CD4-positive, CD25-positive, alpha-beta regulatory T cell (primary cell): Measurements from ENCODE around the gene PPP1CA. TPM values are rescaled to one million over a fixed set of nuclear protein-coding genes. Genes with fewer than 3 reads are reported as not detected.

Experiments
- ATAC-seq, 2 donors: fragments of 150-1000 bp; cut with Tn5 transposase; one replicate each; pipeline ENCODE4 v1.10.0; 2021; ENCODE audit warnings: low read depth in 2 of 2, moderate number of reproducible peaks in 2 of 2, moderate library complexity in 1 of 2
- DNase-seq, 3 donors: peaks; one replicate each; pipeline versions ENCODE4 v3.0.0 to v3.0.0-alpha.2; 2012 to 2022; ENCODE audit warnings: mixed read lengths in 1 of 3
- H3K27ac ChIP-seq: one replicate; pipeline ENCODE4 v1.7.0; 2013; ENCODE audit warnings: mild to moderate bottlenecking, low read length; ENCODE audit not compliant: insufficient read depth, poor library complexity, severe bottlenecking
- H3K27me3 ChIP-seq: one replicate; pipeline ENCODE4 v1.7.0; 2013; ENCODE audit warnings: low read length; ENCODE audit not compliant: control insufficient read depth, insufficient read depth
- H3K36me3 ChIP-seq: one replicate; pipeline ENCODE4 v1.7.0; 2013; ENCODE audit warnings: mild to moderate bottlenecking, low read length, moderate library complexity; ENCODE audit not compliant: control insufficient read depth, insufficient read depth
- H3K4me1 ChIP-seq: 2 replicates; pipeline ENCODE4 v1.7.0; 2013; ENCODE audit warnings: mild to moderate bottlenecking, low read length; ENCODE audit not compliant: insufficient read depth, control insufficient read depth, poor library complexity, severe bottlenecking
- H3K4me3 ChIP-seq: one replicate; pipeline ENCODE4 v1.7.0; 2013; ENCODE audit warnings: low read depth, mild to moderate bottlenecking, low read length, moderate library complexity
- H3K9me3 ChIP-seq, 2 experiments: 1 replicate in 1 of 2; 2 replicates in 1 of 2; pipeline ENCODE4 v1.7.0; 2013; ENCODE audit warnings: low read length in 2 of 2, mild to moderate bottlenecking in 1 of 2, moderate library complexity in 1 of 2; ENCODE audit not compliant: control insufficient read depth in 2 of 2
- H3K27ac Mint-ChIP-seq, 3 donors: one replicate each; pipeline ENCODE4 v1.8.0; 2020 to 2022; ENCODE audit warnings: mild to moderate bottlenecking in 3 of 3, mixed read lengths in 3 of 3, moderate library complexity in 2 of 3
- H3K27me3 Mint-ChIP-seq: one replicate; pipeline ENCODE4 v1.8.0; 2022; ENCODE audit warnings: mild to moderate bottlenecking, mixed read lengths
- H3K36me3 Mint-ChIP-seq: one replicate; pipeline ENCODE4 v1.8.0; 2020; ENCODE audit warnings: mixed read lengths
- H3K4me1 Mint-ChIP-seq, 4 donors: one replicate each; pipeline ENCODE4 v1.8.0; 2020 to 2022; ENCODE audit warnings: mixed read lengths in 4 of 4, mild to moderate bottlenecking in 1 of 4
- H3K4me3 Mint-ChIP-seq, 4 donors: one replicate each; pipeline ENCODE4 v1.8.0; 2020 to 2022; ENCODE audit warnings: mild to moderate bottlenecking in 4 of 4, mixed read lengths in 4 of 4, moderate library complexity in 3 of 4
- H3K9me3 Mint-ChIP-seq, 7 donors: one replicate each; pipeline ENCODE4 v1.8.0; 2020 to 2022; ENCODE audit warnings: mixed read lengths in 7 of 7, mild to moderate bottlenecking in 3 of 7, moderate library complexity in 2 of 7
- polyA plus RNA-seq, 4 donors: library from polyadenylated mRNA; unstranded; fragments of 300-500 nt; fragmentation: Illumina TruSeq; gene quantifications; one replicate each; pipeline ENCODE4 v1.2.3, GENCODE V29; 2021
- total RNA-seq: library from RNA; stranded (reverse); gene quantifications from one replicate; pipeline ENCODE4 v1.2.3, GENCODE V29; 2022

PPP1CA gene
- total and polyA plus RNA-seq, 5 donors from 2014 or later, result 160 to 762 (median 557) TPM

DNA sequence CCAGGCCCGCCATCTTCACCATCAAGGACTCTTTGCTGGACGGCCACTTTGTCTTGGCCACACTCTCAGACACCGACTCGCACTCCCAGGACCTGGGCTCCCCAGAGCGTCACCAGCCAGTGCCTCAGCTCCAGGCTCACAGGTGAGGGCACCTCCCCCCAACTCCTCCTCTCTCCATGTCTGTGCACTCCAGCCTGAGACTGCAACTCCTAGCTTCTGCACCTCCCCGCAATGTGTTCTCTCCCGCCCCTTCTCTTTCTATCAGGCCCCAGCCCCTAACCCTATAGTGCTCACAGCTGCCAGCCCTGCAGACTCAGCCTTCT is 5.4 kb downstream of the PPP1CA start:
- Histone ChIP-seq H3K27ac (peak overlapping the region; percentile 65), H3K4me1 (peaks cover 62% of the 10 kb centered on the region), H3K36me3 (peaks cover 35% of the 10 kb centered on the region), H3K9me3 (no peaks in the 10 kb centered on the region), H3K4me3 (no peak overlapping the region), H3K27me3 (no peaks in the 10 kb centered on the region)
- H3K27ac Mint-ChIP-seq, result peak overlapping the region in 1 of 3 donors; percentile 52
- peaks cover 0 to 70% (median 17%) of the 10 kb centered on the region in 4 donors for H3K4me1 Mint-ChIP-seq
- no peak for DNase-seq
- H3K27me3 Mint-ChIP-seq, result no peaks in the 10 kb centered on the region
- peak overlapping the region; percentile 19 to 72 (median 36) for H3K4me3 Mint-ChIP-seq
- peaks cover 4% of the 10 kb centered on the region for H3K36me3 Mint-ChIP-seq
- H3K9me3 Mint-ChIP-seq, result no peaks in the 10 kb centered on the region
- no peak for ATAC-seq

DNA sequence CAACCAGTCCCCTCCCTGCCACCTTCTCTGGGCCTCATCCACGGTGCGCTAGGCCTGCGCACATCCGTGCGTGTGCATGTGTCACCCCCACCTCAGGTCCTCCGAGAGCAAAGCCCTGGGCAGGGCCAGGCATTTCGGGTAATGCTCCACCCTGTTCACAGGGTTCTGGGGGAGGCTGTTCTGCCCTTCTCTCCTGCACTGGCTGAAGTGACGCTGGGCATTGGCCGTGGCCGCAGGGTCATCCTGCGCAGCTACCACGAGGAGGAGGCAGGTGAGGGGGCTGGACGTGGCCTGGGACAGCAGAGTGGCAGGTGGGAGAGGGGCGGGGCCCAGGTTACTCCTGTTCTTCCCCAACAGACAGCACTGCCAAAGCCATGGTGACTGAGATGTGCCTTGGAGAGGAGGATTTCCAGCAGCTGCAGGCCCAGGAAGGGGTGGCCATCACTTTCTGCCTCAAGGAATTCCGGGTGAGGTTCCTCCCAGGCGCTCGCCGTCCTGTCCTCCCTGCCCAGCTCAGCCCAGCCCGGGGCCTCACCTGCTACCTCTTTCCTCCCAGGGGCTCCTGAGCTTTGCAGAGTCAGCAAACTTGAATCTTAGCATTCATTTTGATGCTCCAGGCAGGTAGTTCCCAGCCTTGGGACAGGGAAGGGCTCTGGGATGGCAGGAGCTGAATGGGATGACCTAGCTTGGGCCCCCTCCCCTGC is 6.0 kb downstream of the PPP1CA start:
- ATAC-seq (no peak), DNase-seq (no peak)
- Mint-ChIP-seq H3K9me3 (no peaks in the 10 kb centered on the region), H3K4me1 (peaks cover 0 to 71% (median 18%) of the 10 kb centered on the region in 4 donors), H3K4me3 (peak overlapping the region in 1 of 4 donors; percentile 81), H3K27me3 (no peaks in the 10 kb centered on the region), H3K36me3 (peaks cover 4% of the 10 kb centered on the region), H3K27ac (no peak overlapping the region)
- no peak overlapping the region for H3K4me3 ChIP-seq
- H3K9me3 ChIP-seq, result no peaks in the 10 kb centered on the region
- H3K27me3 ChIP-seq, result no peaks in the 10 kb centered on the region
- H3K27ac ChIP-seq, result peak overlapping the region; percentile 65
- peaks cover 35% of the 10 kb centered on the region for H3K36me3 ChIP-seq
- H3K4me1 ChIP-seq, result peaks cover 62% of the 10 kb centered on the region

DNA sequence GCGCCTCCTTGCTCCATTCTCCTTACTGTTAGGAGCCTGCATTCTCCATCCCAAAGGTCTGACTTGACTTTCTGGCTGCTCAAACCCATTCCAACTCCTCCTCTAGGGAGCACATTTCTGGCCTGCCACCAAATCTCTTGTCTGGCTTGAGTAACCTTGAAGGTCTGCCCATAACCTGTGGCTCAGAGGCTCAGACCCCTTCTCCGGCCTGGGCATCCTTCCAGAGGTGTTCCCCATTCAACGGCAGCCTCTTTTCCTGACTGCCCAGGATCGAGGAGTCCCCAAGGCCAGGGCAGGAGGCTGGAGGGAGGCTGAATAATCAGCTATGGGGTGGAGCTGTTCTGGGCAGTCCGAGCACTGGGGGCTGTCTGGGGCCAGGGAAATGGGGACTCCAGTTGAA is 7.7 kb downstream of the PPP1CA start:
- Histone ChIP-seq H3K27me3 (no peaks in the 10 kb centered on the region), H3K4me3 (no peak overlapping the region), H3K4me1 (peaks cover 48% of the 10 kb centered on the region), H3K27ac (no peak overlapping the region), H3K9me3 (no peaks in the 10 kb centered on the region), H3K36me3 (peaks cover 23% of the 10 kb centered on the region)
- Mint-ChIP-seq H3K4me1 (peaks cover 0 to 66% (median 25%) of the 10 kb centered on the region in 4 donors), H3K27me3 (no peaks in the 10 kb centered on the region), H3K4me3 (peak overlapping the region; percentile 68 to 92 (median 88)), H3K27ac (peak overlapping the region in 1 of 3 donors; percentile 28), H3K9me3 (no peaks in the 10 kb centered on the region), H3K36me3 (peaks cover 3% of the 10 kb centered on the region)
- no peak for DNase-seq
- no peak for ATAC-seq

GRCh38 chr11:67393437-67393836 is 8.2 kb downstream of the PPP1CA start:
- peak overlapping the region; percentile 68 to 92 (median 88) for H3K4me3 Mint-ChIP-seq
- peaks cover 18% of the 10 kb centered on the region for H3K36me3 ChIP-seq
- H3K27me3 Mint-ChIP-seq, result no peaks in the 10 kb centered on the region
- no peak overlapping the region for H3K27ac Mint-ChIP-seq
- H3K27ac ChIP-seq, result no peak overlapping the region
- H3K4me1 ChIP-seq, result peaks cover 43% of the 10 kb centered on the region
- no peak overlapping the region for H3K4me3 ChIP-seq
- H3K4me1 Mint-ChIP-seq, result peaks cover 0 to 66% (median 25%) of the 10 kb centered on the region in 4 donors
- H3K9me3 Mint-ChIP-seq, result no peaks in the 10 kb centered on the region
- ATAC-seq, result no peak
- H3K36me3 Mint-ChIP-seq, result peaks cover 3% of the 10 kb centered on the region
- no peaks in the 10 kb centered on the region for H3K27me3 ChIP-seq
- H3K9me3 ChIP-seq, result no peaks in the 10 kb centered on the region
- no peak for DNase-seq

- H3K27me3 Mint-ChIP-seq, result no peaks in the 10 kb centered on the region
- H3K27ac Mint-ChIP-seq, result peak overlapping the region in 2 of 3 donors; percentile 73 to 82
- Histone ChIP-seq H3K4me3 (peak overlapping the region; percentile 61), H3K27me3 (no peaks in the 10 kb centered on the region), H3K27ac (peak overlapping the region; percentile 72), H3K36me3 (peaks cover 6% of the 10 kb centered on the region), H3K9me3 (no peaks in the 10 kb centered on the region), H3K4me1 (peaks cover 31% of the 10 kb centered on the region)
- H3K9me3 Mint-ChIP-seq, result no peaks in the 10 kb centered on the region
- peaks cover 0 to 56% (median 19%) of the 10 kb centered on the region in 4 donors for H3K4me1 Mint-ChIP-seq
- H3K4me3 Mint-ChIP-seq, result peak overlapping the region; percentile 68 to 92 (median 89)
- no peak for ATAC-seq
- DNase-seq, result no peak
- H3K36me3 Mint-ChIP-seq, result peaks cover 3% of the 10 kb centered on the region
These were observed 9.4 kb downstream of the PPP1CA start for GRCh38 chr11:67392183-67392715.

- peak; percentile 88 to 95 (median 93) for DNase-seq
- peak within 1 kb of the TSS; percentile 72 for H3K27ac ChIP-seq
- peak; percentile 79 to 80 for ATAC-seq
- H3K27me3 ChIP-seq, result no peaks in the 10 kb centered on the region
- Mint-ChIP-seq H3K9me3 (no peaks in the 10 kb centered on the region), H3K4me3 (peak within 1 kb of the TSS; percentile 68 to 92 (median 89)), H3K36me3 (peaks cover 3% of the 10 kb centered on the region), H3K27me3 (no peaks in the 10 kb centered on the region), H3K4me1 (peaks cover 0 to 50% (median 14%) of the 10 kb centered on the region in 4 donors), H3K27ac (peak within 1 kb of the TSS; percentile 26 to 83 (median 82))
- peak within 1 kb of the TSS; percentile 78 for H3K4me3 ChIP-seq
- H3K36me3 ChIP-seq, result peaks cover 6% of the 10 kb centered on the region
- H3K4me1 ChIP-seq, result peaks cover 24% of the 10 kb centered on the region
- no peaks in the 10 kb centered on the region for H3K9me3 ChIP-seq
These were observed 10.1 kb downstream of the PPP1CA start, which contains the start of gene RAD9A for GRCh38 chr11:67391304-67392182. RAD9A (plus strand) TSS chr11:67391986; CDS start chr11:67392045, 59 bp downstream.

- Histone ChIP-seq H3K4me3 (peak overlapping the region; percentile 78), H3K27ac (peak overlapping the region; percentile 72), H3K36me3 (peaks cover 3% of the 10 kb centered on the region), H3K27me3 (no peaks in the 10 kb centered on the region), H3K9me3 (no peaks in the 10 kb centered on the region), H3K4me1 (peaks cover 20% of the 10 kb centered on the region)
- Mint-ChIP-seq H3K27ac (peak overlapping the region; percentile 26 to 83 (median 82)), H3K36me3 (peaks cover 3% of the 10 kb centered on the region), H3K9me3 (no peaks in the 10 kb centered on the region), H3K27me3 (no peaks in the 10 kb centered on the region), H3K4me1 (peaks cover 0 to 44% (median 14%) of the 10 kb centered on the region in 4 donors), H3K4me3 (peak overlapping the region; percentile 68 to 92 (median 89))
- ATAC-seq, result no peak
- DNase-seq, result no peak
These were observed 10.7 kb downstream of the PPP1CA start for GRCh38 chr11:67390947-67391303.
